ENCODE data around the gene PPP4C.

PPP4C gene

DNA sequence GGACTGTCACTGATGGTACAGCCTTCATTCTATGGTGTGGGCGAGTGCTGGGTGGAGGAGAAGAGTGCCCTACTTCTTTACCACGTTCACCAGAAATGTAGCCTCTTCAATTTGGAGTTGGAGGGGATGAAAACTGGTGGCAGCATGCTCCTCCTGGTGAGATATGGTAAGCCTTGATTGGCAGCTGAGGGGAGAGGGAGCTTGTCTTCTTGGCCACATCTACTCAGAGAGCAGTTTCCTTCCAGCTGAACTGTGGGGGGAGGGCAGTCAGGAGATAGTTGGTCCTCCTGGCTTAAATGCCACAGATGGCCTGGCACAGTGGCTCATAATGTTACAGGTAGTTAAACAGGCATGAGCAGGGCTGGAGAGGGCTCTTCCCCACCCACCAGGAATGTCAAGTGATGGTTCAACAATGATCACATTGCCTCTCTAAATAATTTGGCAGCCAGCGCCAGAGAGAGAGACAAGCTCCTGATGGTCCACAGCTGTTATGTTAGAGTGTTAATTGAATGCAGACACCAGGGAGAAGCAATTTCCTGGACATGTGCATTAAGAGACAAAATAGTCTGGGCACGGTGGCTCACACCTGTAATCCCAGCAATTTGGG is 56.2 kb downstream of the PPP4C start:
- DNase-seq = no peak

DNA sequence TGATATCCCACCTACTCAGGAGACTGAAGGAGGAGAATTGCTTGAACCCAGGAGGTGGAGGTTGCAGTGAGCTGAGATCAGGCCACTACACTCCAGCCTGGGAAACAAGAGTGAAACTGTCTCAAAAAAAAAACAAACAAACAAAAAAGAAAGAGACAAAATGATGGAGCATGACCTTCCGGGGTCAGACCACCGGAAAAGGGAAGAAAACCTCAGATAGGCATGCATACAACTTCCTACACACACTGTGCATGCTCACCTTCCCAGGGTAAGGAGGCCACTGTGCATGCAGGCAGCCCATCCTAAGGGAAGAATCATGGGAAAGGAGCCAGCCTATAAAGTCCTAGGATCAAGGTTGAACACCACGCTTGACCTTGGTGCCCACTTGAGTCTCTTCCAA is 56.8 kb downstream of the PPP4C start:
- no peak for DNase-seq
